GM21717 (cell line): ENCODE data around the gene SUPT4H1.

Experiments
- ATAC-seq: cut with Tn5 transposase; IDR thresholded peaks from one replicate; pipeline ENCODE4 v1.9.1; 2021; ENCODE audit warnings: mild to moderate bottlenecking, moderate library complexity; ENCODE audit not compliant: unreplicated experiment

The SUPT4H1 gene

DNA sequence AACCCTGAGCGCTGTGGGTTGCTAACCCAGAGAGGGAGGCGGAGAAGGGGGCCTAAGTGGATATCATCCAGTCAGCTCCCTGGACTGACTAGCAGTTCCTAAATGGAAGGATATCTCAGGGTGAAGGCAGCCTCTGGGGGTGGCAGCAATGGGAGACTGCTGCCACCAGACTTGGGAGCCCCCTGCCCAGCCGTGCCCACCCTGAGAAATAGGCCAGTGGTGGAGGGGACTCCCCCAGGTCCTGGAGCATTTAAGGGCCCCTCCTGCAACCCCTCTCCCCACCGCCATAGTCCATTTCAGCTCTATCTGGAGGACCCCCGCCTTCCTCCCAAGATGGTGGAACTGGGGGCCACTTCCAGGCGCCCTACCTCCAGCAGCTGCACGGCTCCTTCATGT, 31.8 kb downstream of the SUPT4H1 start:
- no peak for ATAC-seq

DNA sequence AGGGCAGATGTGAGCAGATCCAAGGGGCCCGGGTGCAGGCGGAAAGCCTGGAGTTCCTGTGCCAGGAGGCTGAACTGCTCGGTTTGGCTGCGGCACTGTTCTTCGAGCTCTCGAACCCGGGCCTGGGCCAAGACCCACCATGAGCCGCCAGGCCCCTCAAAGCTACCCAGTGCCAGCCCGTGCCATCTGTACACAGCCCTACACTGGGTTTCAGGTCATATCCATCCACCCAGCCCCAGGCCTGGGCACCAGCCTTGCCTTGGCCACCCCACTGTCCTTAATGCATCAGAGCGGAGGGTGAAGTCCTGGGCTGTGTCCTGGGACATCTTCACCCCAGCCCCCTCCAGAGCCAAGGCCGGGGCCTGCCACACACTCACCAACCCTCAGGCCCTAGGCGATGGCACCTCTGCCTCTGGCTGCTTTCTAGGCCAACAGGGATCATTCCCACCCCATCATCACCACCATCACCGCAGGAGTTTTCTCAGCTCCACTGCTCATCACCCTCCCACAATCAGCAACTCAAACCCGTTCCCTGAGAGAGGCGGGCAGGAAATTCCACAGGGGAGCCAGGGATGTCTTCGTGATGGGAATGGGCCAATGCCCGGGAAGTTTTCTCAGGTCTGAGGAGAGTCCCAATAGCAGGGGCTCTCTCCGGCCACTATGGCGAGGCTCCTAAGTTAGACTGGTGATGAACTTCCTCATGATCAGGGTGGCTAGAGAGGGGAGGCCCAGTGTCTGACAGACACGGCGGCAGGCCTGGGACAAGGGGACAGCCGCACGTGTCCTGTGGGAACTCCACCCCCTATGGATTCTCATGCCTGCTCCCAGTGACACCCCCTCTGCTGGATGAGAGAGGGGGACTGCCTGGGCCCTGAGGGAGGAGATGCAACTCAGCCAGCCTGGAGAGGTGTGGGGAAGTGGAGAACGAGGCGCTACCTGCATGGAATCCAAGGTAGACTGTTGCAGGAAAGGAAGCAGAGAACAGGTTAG, 32.5 kb downstream of the SUPT4H1 start:
- ATAC-seq, result no peak

DNA sequence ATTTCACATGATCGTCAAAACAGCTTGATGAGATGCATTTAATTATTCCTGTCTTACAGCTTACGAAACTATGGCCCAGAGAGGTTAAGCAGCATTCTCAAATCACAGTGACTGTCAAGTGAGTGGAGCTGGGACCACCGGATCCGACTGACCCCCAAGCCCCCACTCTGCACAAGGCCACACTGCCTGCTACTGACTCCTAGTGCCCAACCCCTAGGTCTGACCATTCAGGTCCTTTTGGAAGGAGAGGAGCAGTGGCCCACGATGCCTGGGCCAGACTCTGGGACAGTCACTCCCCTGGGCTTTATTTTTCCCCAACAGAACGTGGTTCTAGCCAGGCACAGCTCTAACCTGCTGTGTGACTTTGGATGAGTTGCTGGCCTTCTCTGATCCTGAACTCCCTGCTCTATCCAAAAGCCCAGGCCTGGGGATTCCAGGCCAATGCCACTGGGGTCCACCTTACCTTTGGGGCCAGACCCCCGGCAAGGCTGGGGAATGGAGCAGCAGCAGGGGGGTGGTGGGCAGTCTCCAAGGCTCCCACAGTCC, 33.3 kb downstream of the SUPT4H1 start:
- no peak for ATAC-seq

DNA sequence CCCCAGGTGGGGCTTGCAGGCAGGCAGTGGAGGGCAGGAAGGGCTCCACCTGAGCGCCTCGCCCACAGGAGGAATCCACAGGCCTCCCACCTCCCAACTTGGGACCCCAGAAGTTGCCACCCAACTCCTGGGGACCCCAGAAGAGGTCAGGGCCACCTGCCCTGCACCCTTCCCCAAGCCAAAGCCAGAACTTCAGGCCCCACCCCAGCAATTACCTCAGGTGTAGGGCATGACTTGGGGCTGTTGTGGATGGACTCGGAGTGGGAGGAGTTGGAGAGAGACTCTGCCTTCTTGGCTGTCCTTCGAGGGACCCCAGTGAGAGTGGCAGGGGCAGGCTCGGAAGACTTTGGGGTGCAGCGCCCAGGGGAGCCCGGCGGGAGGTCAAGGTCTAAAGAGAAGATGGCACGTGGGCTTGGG, 33.9 kb downstream of the SUPT4H1 start:
- no peak for ATAC-seq

DNA sequence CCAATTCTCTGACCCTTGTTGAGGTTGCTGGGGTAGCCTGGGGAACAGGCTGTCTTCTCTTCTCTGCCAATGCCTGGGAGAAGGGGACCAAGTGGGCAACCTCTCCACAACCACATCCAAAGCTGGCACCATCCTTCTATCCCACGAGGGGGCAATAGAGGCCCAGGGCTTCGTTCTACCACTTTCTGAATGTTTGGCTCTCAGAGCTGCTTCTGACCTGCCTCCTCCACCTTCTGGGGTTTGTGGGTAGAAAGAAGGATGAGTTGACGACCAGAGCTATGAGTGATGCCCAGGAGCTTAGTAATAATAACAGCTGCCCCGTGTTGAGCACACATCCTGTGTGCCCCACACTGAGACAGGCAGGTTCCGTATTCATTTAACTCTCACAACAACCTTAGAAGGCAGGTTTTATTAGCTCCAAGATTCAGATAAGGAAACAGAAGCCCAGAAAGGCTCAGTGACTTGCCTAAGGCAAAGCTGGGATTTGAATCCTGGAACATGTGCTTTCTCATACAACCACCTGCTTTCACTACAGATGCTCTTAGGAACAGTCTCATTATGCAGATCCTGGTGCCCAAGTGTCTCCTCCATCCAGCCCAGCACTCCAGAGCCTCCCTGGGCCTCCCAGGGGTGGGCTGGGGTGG, 34.5 kb downstream of the SUPT4H1 start:
- ATAC-seq, result no peak

DNA sequence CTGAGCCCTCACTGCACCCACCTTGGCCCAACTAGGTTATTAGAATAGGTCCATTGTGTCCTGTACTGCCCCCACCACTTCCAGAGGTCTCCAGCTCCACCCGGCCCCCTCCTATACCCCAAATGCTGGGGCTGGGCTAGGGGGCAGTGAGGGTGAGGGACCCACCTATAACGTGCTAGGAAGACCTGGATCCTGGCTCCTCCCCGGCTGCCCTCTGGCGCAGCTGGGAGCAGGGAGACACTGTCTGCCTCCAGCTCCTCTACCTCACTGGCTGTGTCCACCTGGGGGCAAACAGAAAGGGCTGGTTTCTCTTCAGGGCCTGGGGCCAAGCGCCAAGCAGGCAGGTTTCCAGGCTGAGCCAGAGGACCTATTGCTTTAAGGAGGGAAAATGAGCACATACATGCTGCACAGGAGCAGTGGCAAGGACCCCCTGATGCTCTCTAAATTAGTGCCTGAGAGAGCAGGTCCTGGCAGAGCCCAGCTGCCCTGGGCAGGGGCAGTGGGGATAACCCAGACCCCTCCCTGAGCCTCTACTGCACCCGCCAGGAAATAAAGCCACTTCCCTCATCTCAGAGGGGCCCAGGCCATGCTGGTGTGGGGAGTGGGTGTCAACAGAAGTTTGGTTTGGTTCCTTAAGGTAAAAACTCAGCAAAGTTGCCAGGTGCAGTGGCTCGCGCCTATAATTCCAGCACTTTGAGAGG, 35.6 kb downstream of the SUPT4H1 start:
- ATAC-seq, result no peak

DNA sequence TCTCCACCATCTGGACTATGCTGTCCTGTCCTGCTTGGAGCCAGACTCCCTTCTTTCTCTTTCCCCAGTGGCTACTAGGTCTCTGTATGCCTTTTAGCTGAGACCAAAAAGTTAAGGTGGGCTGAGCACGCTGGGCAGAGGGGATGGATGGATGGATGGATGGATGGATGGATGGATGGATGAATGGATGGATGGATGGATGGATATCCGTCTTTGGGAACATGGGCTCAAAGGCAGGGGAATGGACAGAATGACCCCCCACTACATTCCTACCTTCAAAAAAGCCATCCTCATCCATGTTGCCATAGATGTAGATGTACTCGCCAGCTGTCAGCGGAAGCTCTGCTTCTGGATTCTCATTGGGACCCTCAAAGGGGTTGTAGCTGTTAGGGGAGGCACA, 36.3 kb downstream of the SUPT4H1 start:
- no peak for ATAC-seq

DNA sequence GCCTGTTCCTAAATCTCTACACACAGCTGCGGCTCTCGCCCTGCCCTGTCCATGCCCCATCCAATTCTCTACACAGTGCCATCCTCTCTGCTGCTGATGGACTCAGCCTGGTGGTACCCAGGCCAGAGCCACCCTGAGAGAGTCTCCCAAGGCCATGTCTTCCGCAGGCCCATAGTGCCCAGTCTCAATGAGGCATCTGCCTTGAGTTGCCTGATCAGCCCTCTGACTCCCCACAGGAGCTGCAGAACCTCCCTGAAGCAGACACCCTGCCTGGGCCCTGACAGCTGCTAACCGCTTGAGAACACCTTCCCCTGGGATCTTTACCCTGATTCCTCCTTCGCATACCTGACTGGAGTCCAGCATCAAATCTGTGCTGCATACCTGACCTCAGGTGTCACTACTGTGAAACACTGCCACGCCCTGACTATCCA, 36.7 kb downstream of the SUPT4H1 start:
- ATAC-seq, result no peak

DNA sequence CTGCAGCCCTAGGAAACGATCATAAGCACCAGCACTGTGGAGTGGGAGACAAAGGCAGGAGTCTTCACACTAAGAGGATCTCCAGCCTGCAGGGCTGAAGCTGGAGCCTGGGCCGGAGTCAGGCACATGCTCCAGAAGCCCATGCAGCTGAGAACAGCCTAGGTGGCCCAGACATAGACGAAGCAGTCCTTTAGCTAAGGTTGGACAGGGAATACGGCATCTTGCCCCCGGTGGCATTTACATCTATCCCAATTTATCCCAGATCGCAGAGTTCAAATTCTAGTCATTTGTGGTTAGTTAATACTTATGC, 37.3 kb downstream of the SUPT4H1 start:
- ATAC-seq, result no peak

DNA sequence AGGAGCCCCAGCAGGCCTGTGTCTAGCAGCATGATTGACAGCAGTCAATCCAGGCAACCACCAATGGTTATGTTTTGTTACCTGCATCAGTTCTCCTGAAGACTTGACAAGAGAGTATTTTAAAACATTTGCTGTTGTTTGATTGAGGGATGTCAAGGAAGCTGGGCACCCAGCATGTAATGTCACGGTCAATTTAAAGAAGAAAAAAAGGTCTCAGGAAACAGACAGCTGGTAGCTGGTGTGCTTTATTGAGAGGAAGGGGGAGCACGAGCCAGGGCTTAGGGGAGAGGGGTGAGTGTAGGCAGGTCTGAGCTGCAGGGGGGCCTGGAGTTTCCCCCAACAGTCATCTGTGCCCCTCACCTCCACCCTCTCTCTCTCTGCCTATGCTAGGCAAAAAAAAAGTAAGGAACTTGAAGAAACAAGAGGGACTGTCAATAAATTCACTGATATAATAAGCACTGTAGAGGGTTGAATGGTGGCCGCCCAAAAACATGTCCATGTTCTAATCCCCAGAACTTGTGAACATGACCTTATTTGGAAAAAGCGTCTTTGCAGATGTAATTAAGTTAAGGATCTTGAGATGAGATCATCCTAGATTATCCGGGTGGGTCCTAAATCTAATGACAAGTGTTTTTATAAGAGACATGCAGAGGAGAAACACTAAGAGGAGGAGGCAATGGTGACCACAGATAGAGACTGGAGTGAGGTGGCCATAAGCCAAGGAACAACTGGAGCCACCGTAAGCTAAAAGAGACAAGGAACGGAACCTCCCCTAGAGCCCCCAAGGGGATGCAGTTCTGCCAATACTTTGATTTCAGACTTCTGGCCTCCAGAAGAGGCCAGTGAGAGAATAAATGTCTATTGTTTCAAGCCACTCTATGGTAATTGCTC, 37.9 kb downstream of the SUPT4H1 start:
- no peak for ATAC-seq

DNA sequence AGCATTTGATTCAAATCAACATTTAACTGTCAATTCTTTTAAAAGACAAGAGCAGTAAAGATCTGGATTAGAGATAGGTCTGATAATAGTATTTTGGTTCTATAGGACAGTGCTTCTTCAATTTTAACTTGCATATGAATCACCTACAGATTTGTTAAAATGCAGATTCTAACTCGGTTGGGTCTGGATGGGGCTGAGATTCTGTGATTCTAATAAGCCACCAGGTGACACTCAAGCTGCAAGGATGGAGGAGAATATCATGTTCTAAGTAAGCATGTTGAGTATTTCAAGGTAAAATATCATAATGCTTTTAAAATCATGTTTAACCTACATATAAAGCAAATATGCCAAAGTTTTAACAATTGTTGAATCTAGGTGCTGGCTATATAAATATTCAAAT, 39.2 kb downstream of the SUPT4H1 start:
- ATAC-seq, result no peak

DNA sequence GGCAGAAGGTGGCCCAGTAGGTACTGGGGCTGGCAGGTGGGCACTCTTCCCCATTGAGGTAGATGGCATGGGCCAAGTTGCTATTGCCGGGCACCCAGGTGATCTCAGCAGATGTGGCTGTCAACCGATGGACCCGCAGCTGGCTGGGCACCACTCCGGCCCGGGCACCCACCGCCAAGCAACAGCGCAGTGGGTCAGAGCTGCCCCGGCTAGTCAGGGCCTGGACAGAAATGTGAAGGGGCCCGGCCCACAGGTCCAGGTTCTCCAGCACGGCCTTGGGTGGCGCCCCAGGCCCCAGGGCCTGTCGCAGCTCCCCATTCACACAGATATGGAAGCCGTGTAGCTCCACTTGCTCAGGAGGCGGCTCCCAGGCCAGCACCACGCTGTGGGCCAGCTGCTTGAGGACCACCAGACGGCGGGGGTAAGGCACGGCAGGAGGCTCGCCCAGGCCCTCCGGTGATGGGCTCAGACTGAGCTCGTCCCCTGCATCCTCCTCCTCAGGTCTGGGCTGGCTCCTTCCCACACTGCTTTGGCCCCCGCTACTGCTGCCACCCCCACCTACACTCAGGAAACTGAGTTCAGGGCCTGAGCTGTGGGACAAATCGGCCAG, 39.9 kb downstream of the SUPT4H1 start:
- no peak for ATAC-seq

DNA sequence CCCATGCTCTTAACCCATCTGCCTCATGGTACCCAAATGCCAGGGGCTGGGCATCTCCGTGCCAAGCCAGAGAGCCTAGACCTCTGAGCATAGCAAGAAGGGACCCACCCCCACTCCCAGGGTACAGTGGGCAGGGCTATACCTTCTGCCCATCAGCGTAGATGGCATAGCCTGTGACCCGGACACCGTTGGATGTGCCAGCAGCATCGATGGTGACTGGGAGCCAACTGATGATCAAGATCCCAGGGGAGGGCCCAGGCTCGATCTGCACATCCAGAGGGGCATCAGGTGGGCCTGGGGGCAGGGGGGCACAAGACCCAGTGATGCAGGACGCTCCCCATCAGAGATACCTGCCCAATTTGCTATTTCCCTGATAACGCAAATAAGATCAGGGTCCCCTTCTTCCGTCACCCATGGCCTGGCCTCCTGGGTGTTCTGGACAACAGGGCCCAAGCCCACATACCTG, 40.5 kb downstream of the SUPT4H1 start:
- ATAC-seq, result no peak

DNA sequence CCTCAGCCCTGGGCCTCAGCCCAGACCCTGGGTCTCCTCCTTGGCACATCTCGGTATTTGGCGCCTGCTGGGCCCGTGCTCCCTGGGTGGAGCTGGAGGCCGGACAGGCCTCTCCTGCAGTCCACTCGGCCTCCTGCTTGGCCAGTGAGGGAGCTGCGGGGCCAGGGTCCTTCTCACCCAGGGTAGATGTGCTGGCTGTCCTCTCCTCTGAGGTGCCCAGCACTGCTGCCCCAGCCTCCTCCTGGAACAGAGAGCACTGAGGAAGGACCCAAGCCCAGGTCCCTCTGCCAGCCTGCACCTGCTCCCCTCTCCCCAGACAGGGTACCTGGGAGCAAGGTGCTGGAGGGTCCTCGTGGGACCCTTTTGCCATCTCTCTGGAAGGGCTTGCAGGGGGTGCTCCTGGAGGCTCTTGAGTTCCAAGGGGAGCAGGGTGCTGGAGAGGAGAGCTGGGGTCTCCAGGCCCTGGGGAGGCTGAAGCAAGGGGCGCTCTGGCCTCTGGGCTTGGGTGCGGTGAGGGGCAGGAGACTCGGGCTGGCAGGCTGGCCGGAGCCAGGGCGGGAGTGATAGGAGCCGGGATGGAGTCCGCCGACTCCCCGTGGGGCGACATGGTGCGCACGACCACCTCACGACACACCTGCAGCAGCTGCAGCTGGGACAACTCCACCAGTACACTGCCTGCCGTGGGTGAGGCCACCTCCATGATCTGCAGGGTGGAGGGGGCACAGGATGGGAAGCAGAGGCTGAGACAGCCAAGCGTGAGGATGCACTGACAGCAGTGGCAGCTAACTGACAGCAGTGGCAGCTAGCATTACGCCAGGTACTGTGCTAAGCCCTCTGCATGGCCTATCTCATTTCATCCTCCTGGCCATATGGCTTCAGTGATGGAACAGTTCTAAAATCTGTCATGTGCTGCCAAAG, 41.2 kb downstream of the SUPT4H1 start:
- ATAC-seq, result no peak

DNA sequence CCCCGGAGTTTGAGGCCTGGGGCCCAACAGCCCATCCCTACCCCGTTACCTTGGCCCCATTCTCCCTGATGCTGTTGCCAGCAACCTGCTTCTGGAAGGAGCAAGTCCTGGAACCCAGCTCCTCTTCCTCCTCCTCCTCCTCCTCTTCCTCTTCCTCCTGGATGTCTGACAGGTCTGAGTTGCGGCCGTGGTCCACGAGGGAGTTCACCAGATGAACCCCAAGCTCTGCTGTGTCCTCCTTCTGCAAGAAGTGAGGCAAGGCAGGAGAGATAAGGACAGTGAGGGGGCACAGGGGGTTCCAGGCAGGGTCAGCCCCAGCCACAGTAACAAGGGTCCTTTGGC, 42.1 kb downstream of the SUPT4H1 start:
- ATAC-seq, result no peak

DNA sequence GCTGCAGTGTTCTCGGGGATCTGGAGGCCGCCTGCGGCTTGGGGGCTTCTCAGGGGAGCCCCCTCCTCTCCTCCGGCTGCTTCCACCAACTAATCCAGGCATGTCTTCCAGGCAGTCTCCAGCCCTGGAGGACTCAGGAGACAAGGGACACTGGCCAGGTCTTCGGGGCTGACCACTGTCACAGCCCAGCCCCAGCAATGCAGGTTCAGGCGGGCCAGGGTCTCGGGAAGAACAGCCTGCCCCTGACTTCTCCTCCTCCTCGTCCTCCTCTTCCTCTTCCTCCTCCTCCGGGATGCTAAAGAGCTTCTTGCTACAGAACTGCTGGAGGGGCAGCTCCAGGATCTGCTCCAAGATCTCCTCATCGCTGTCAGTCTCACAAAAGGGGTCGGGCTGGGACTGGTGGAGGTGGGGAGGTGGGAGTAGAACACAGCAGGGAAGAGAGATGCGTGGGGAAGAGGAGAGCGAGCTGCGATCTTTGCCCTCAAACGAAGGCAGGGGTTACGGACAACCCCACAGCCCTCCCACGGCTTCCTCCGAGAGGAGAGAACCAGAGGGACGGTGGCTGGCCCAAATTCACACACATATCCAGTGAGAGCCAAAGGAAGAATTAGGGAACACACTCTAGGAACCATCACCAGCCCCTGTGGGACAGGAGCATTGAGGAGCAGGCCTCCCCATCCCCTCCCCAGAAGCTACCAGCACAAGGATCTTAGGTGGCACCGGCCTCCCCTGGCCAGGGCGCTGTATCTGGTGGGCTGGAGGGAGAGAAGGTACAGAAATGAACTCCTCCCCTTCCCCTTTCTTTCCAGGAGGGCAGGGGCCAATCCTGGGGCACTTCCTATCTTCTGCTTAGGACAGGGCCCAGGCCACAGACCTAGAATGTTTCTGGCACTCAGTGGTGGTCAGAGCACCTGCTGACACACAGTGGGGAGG, 42.8 kb downstream of the SUPT4H1 start:
- ATAC-seq, result no peak

DNA sequence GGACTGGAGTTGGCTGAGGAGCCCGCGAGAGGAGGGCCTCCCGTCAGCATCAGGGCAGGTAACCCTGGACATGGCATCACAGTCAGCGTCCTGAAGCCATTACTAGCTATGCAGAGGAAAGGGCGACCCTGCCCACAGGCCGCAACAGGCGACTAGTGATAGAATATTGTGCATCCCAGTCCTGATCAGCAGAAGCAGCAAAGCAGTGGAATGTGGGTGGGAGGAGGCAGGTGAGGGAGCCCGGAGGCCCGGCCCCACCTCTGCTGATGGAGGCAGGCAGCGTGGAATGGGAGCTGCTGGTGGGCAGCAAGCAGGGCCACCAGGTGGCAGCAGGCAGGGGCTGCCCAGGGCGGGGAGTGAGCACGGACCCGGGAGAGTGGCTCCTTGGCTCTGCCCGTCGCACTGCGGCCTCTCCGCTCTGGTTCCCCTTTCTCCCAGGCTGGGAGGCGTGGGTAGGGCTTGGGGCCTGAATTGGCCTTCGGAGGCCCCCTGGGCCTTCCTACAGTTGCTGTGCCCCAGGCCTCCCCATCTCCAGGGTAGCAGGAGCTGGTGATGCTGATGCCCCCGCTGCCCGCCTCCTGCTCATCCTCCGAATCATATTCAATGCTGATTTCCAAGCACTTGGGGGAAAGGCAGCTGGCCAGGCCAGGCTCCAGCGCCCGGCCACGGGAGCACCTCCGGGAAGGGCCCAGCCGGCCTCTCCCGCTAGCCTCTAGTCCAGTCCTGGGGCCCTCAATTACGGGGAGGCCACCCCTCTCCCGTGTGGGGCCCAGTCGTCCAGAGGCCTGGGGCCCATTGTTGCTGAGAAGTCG, 43.6 kb downstream of the SUPT4H1 start:
- no peak for ATAC-seq
